CD4-positive, alpha-beta T cell treated with Interleukin-4 for 4 hours (primary cell): ENCODE data around the gene TMC1.

Source experiments
- DNase-seq: peaks from one replicate; pipeline ENCODE4 v3.0.0-alpha.2; 2020

TMC1 gene

GRCh38 chr9:72618811-72619210 lies 97.4 kb downstream of the TMC1 start:
- DNase-seq = no peak

- DNase-seq = no peak
Observed at GRCh38 chr9:72622186-72622585, 100.8 kb downstream of the TMC1 start.

- DNase-seq = no peak
Observed at GRCh38 chr9:72623156-72623555, 101.7 kb downstream of the TMC1 start.

GRCh38 chr9:72627147-72627546 lies 105.7 kb downstream of the TMC1 start:
- DNase-seq = no peak

- no peak for DNase-seq
Observed at GRCh38 chr9:72627956-72628540, 106.6 kb downstream of the TMC1 start.

GRCh38 chr9:72633966-72634365 lies 112.6 kb downstream of the TMC1 start:
- DNase-seq = no peak

GRCh38 chr9:72635197-72635596 lies 113.8 kb downstream of the TMC1 start:
- peak; percentile 13 for DNase-seq

GRCh38 chr9:72636621-72637020 lies 115.2 kb downstream of the TMC1 start:
- no peak for DNase-seq

- DNase-seq = no peak
Observed at GRCh38 chr9:72643651-72644050, 122.2 kb downstream of the TMC1 start.

- no peak for DNase-seq
Observed at GRCh38 chr9:72646061-72646460, 124.7 kb downstream of the TMC1 start.

- no peak for DNase-seq
Observed at GRCh38 chr9:72648324-72649126, 127.1 kb downstream of the TMC1 start.

- no peak for DNase-seq
Observed at GRCh38 chr9:72649127-72649442, 127.7 kb downstream of the TMC1 start.

GRCh38 chr9:72650206-72650605 lies 128.8 kb downstream of the TMC1 start:
- DNase-seq = no peak

GRCh38 chr9:72656021-72656420 lies 134.6 kb downstream of the TMC1 start:
- no peak for DNase-seq

- no peak for DNase-seq
Observed at GRCh38 chr9:72657023-72657422, 135.6 kb downstream of the TMC1 start.

- no peak for DNase-seq
Observed at GRCh38 chr9:72658703-72659102, 137.3 kb downstream of the TMC1 start.

- DNase-seq = no peak
Observed at GRCh38 chr9:72661401-72662135, 140.2 kb downstream of the TMC1 start.

GRCh38 chr9:72665421-72665820 lies 144.0 kb downstream of the TMC1 start:
- no peak for DNase-seq

- DNase-seq = no peak
Observed at GRCh38 chr9:72667181-72667580, 145.8 kb downstream of the TMC1 start.

- no peak for DNase-seq
Observed at GRCh38 chr9:72674961-72675360, 153.6 kb downstream of the TMC1 start.

- DNase-seq = no peak
Observed at GRCh38 chr9:72675586-72675985, 154.2 kb downstream of the TMC1 start.

- no peak for DNase-seq
Observed at GRCh38 chr9:72680593-72681282, 159.3 kb downstream of the TMC1 start.

GRCh38 chr9:72681283-72681630 lies 159.8 kb downstream of the TMC1 start:
- DNase-seq = no peak

- no peak for DNase-seq
Observed at GRCh38 chr9:72684615-72685014, 163.2 kb downstream of the TMC1 start.
